Vagina (tissue), 2 donors: Measurements from ENCODE around the gene ASB14.
"Not testable (repeated sequence)": the region's sequence is repeated elsewhere in the genome, so short reads cannot be mapped to it uniquely, and the experiment has no call there.

Experiments used
- CTCF ChIP-seq, 3 experiments: fragments of 450-650 bp in 2 of 3; fragments of 200-600 bp in 1 of 3; sonication (generic) in 1 of 3; IDR thresholded peaks; one replicate each; pipeline ENCODE4 v1.5.1; 2017 to 2019; ENCODE audit warnings: antibody characterized with exemption in 3 of 3, mild to moderate bottlenecking in 2 of 3, moderate library complexity in 2 of 3
- POLR2A ChIP-seq, 2 donors: fragments of 450-650 bp; IDR thresholded peaks; one replicate each; pipeline ENCODE4 v1.6.1; 2017; ENCODE audit warnings: antibody characterized with exemption in 2 of 2, mild to moderate bottlenecking in 2 of 2, moderate library complexity in 2 of 2

GRCh38 chr3:57338272-57339070 is 46.0 kb upstream of the ASB14 start:
- not testable (repeated sequence) for TF ChIP-seq CTCF, POLR2A (IDR thresholded peaks at IDR 0.05)
